NCI-H345 treated with DMSO at 0.1 percent for 48 hours (cell line): ENCODE measurements around the gene RIF1.
A peak's percentile ranks its signal among the peaks of the same experiment; 100 is the strongest.
"Not testable (repeated sequence)": the region's sequence is repeated elsewhere in the genome, so short reads cannot be mapped to it uniquely, and the experiment has no call there.

Source experiments
- DNase-seq: peaks from one replicate; lab custom pipeline; 2025; ENCODE audit not compliant: unreplicated experiment; lab: John Stamatoyannopoulos, UW

RIF1 gene

DNA sequence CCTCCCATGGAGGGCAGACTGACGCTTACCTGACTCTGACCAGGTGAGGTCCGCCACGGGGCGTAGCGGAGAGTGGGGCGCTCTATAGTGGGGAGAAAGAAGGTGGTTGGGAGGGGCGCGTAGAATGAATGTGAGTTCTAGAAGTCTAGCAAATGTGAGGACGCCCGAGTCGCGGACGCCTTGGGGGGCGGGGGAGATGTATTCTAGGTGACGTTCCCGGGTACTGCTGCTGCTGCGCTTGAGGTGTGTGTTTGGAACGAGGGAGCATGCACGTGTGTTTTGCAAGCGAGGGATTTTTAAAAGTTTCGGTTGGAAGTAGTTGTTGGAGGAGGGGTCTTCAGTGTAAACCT, 758 bp downstream of the RIF1 start:
- DNase-seq, result peak; percentile 14

DNA sequence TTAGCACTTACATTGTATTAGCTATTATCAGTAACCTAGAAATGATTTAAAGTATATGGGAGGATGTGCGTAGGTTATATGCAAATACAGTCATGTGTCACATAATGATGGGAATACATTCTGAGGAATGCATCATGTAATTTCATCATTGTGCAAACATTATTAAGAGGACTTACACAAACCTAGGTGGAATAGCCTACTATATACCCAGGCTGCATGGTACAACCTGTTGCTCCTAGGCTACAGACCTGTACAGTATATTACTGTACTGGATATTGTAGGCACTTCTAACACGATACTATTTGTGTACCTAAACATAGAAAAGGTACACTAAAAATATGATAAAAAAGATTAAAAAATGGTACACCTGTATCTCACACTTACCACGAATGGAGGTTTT, 7.9 kb downstream of the RIF1 start:
- no peak for DNase-seq

DNA sequence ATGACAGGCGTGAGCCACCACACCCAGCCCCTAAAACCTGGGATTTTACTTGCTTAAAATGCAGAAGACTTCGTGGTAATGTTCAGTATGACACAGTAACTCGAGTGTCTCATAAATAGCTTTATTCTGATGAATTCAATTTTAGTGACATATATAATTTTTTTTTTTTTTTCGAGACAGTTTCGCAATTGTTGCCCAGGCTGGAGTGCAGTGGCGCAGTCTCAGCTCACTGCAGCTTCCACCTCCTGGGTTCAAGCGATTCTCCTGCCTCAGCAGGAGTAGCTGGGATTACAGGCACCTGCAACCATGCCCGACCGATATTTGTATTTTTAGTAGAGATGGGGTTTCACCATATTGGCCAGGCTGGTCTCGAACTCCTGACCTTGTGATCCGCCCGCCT, 12.0 kb downstream of the RIF1 start:
- not testable (repeated sequence) for DNase-seq

GRCh38 chr2:151422917-151423439, 13.3 kb downstream of the RIF1 start:
- DNase-seq, result no peak

GRCh38 chr2:151423760-151424159, 14.1 kb downstream of the RIF1 start:
- no peak for DNase-seq

- no peak for DNase-seq
Measured at GRCh38 chr2:151437630-151438029, 27.9 kb downstream of the RIF1 start.

GRCh38 chr2:151438506-151438905, 28.8 kb downstream of the RIF1 start:
- no peak for DNase-seq

GRCh38 chr2:151439127-151439526, 29.4 kb downstream of the RIF1 start:
- DNase-seq, result no peak

GRCh38 chr2:151459358-151459757, 49.7 kb downstream of the RIF1 start:
- DNase-seq, result no peak

DNA sequence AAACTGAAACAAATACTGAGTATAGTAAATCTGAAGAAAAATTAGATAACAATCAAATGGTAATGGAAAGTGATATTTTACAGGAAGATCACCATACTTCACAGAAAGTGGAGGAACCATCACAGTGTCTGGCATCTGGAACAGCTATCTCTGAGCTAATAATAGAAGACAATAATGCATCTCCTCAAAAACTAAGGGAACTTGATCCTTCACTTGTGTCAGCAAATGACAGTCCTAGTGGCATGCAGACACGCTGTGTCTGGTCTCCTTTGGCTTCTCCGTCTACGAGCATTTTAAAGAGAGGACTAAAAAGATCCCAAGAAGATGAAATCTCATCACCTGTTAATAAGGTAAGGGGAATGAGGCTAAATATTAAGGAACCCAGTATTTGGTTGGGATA, 56.1 kb downstream of the RIF1 start:
- no peak for DNase-seq

DNA sequence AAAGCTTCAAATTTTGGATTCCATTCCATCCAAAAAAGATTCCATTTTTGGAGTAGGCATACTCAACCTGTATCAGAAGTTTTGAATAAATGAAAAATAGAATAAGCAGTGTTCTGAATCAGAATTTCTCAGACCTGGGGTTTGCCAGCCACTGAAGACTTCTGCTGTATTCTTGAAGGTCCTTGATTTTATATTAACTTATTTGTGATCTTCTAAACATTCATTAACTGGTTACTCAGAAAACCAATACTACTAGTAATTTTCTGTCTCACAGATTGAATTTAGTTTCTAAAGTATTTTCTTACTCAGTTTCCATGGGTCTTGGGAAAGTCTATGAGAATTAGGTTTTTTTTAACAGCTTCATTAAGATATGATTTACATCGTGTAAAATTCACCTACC, 60.9 kb downstream of the RIF1 start:
- DNase-seq, result no peak

DNA sequence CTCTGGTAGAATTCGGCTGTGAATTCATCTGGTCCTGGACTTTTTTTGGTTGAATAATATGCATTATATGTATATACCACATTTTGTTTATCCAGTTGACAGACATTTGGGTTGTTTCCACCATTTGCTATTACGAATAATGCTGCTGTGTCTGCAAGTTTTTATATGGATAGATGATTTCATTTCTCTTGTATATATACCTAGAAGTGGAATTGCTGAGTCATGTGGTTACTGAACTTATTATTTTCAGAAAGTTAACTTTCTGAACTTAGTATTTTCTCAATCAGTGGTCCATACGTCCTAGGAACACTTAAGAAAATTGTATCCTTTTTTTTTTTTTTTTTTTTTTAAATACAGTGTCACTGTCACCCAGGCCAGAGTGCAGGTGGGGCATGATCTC, 63.3 kb downstream of the RIF1 start:
- no peak for DNase-seq

DNA sequence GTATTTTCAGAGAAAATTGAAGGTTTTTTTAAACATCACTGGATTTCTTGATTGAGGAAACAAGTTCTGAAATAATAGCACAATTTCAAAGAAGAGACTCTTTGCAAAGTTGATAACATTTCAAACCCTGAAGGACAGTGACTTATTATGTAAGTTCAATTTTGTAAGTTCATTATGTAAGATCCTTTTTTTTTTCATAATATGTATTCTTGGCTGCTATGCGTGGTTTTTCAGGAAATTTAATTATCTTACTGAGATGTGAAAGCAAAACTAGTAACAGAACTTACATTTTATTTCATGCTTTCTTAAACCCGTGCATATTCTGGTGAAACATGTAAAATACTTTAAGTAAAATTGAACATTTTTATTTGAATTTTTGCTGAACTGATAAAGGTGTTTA, 65.4 kb downstream of the RIF1 start:
- no peak for DNase-seq

DNA sequence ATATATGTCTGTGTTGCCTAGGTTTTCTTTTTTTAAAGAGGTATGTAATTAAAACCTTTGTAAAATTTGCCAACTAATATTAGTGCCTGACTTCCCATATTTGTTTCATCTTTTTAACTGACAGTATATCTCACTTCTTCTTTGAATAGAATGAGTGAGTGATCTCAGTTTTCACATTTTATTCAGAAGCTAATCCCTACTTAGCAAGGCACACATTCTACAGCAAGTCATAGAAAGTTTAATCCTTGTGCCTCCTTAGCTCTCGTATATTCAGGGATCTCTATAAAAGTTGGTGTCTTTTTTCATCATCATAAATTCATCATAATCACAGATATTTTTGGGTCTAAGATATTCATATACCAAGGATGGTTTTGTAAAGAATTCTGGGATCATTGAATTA, 66.6 kb downstream of the RIF1 start:
- no peak for DNase-seq

- DNase-seq, result no peak
Measured at GRCh38 chr2:151478011-151478410, 68.3 kb downstream of the RIF1 start.

DNA sequence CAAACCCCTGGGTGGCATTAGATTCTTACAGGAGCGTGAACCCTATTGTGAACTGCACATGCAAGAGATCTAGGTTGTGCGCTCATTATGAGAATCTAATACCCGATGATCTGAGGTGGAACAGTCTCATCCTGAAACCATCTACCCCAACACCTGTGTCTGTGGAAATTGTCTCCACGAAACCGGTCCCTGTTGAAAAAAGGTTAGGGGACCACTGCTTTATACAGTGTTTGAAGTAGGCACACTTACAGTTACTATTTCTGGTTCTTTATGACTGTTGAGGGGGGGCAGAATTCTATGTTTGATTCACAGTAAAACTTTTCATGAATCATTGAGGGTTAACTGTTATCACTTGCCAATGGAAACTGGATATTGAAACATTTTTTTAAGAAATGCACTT, 72.0 kb downstream of the RIF1 start:
- DNase-seq, result no peak

DNA sequence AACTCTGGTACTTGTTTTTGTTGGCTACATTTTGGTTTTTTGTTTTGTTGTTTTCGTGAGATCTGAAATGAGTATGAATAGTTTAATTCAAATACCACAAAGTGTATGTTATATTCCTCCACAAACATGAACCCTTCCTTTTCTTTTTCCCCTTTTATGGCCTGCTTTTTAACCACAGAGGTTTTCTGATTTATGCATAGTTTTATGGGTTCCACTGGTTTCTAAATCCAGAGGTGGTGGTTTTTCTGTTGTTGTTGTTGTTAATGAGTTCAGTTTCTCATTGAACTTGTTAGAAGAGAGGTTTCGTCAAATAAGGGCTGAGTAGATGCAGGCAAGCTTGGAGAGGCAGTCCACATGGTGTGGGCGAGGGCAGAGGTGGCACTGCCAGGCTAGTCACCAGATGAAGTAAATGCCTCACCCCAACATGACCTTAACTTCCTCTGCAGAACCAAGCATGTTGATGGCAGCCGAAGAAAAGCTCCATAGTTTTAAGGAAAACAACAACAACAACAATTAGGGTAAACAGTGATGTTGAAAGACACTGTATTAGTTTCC, 72.5 kb downstream of the RIF1 start:
- DNase-seq, result no peak

GRCh38 chr2:151483546-151483945, 73.8 kb downstream of the RIF1 start:
- no peak for DNase-seq

DNA sequence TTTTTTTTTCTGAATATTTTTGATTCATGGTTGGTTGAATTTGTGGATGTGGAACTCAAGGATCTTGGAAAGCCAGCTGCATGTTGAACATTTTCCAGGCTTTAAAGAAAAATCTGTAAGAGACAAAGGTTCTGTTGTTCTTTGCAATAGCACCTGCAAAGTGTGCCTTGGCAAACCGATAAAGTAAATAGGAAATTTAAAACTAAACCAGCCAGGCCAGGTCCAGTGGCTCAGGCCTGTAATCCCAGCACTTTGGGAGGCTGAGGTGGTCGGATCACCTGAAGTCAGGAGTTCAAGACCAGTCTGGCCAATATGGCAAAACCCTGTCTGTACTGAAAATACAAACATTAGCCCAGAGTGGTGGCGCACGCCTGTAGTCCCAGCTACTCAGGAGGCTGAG, 74.4 kb downstream of the RIF1 start:
- no peak for DNase-seq

DNA sequence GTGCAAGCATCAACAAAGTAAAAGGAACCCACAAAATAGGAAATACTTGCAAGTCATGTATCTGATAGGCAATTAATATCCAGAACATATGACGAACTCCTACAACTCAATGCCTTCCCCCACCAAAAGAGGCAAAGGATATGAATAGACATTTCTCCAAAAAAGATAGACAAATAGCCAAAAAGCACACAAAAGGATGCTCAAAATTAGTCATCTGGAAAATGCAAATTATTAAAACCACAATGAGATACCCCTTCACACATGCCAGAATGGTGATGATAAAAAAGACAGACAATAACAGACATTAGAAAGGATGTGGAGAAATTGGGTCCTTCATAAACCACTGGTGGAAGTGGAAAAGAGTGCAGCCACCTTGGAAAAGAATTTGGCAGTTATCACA, 76.4 kb downstream of the RIF1 start:
- no peak for DNase-seq

DNA sequence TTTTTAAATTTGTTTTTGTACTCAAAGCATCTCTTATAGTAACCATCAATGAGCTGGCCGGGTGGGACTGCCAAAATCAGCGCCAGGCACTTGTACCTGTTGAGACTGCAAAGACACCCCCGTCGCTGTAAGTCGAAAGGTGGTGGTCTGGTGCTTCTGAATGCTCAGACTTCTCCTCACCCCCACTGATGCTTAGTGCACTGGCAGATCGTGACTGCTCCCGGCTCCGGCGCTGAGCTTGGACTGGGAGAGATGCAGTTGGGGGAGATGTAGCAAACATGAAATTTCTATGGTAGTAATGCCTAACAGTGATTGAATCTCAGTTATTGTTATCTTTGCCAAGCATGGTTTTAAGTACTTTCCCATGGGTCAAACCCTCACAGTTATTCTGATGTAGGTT, 80.6 kb downstream of the RIF1 start:
- DNase-seq, result no peak

- DNase-seq, result no peak
Measured at GRCh38 chr2:151491496-151491895, 81.8 kb downstream of the RIF1 start.

- DNase-seq, result no peak
Measured at GRCh38 chr2:151498178-151498577, 88.5 kb downstream of the RIF1 start.

DNA sequence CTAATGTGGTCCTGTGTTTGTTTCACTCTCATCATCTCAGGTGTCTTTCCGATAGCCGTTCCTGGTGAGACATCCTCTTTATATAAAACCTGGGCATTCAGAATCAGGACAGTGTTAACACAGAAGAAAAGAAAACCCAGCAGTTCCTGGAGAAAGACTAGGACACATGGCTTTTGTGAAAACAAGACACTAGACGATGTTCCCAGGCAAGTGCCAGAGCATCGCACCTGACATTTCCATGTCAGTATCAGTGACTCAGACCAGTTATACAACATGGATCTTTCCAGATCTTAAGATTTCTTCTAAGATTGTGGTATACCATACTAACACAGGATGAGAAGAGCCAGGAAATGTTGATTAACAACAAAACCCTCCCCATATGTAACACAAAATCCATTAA, 96.5 kb downstream of the RIF1 start:
- no peak for DNase-seq
